Umbilical cord (tissue), 2 donors: ENCODE measurements around the gene HEBP1. TPM values are rescaled to one million over a fixed set of nuclear protein-coding genes. Genes with fewer than 3 reads are reported as not detected.

Experiments
- DNase-seq: peaks from one replicate; pipeline ENCODE4 v3.0.0-alpha.2; 2015; ENCODE audit warnings: low spot score
- total RNA-seq: library from RNA; depleted of rRNA; stranded (reverse); fragments of >200 nt; gene quantifications from one replicate; pipeline ENCODE4 v1.2.3, GENCODE V29; 2014; ENCODE audit warnings: low replicate concordance; ENCODE audit not compliant: insufficient read depth

HEBP1 gene
- total RNA-seq, 1 donor from 2014 or later = 10.4 TPM

DNA sequence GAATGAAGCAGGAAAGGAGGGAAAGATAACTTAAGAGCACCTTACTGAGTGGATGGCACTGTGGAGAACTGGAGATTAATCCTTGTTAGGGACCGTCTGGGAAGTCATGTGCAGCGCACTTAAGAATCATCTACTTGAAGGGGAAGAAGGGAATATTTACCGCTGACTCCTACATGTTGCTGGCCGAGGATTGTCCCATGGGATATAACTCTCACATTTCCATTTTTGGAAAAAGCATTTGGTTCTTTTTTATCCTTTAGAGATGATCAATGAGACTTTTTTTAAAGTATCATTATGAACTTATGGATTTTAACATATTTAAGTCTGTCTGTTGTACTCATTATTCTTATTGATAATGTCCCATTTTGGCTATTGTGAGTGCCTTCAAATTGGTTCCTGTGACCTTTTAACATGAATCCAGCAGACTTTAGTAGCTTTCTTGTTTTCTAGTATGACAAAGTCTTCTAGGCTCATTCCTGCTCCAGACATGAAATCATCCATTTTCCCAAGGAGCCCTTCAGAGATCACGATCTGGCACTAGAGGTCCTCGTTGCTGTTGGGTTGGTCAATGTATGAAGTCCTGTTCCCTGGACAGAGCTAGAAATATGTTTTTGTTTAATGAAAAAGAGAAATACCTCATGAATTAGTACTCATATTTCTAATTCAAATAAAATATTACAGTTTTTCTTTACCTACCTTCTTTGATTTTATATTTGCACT, 23.9 kb upstream of the HEBP1 start:
- DNase-seq = no peak

DNA sequence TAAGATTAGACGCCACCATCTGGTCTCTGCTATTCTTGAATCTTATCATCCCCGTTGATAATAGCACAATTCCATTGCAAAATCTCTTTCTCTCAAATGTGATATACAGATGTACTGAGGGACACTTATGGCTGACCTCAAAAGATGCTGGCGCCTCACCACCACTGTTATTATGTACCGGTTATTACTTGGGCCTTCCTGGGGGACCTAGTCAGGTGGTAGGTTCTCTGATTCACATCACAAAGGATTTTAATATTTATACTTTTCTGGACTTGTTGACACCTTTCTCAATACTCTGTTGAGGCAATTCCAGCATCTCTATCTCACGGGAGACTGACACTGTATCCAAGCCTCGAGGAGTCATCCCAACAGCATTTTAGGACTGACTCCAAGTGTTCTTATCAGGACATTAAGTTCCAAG, 22.8 kb upstream of the HEBP1 start:
- DNase-seq = no peak

DNA sequence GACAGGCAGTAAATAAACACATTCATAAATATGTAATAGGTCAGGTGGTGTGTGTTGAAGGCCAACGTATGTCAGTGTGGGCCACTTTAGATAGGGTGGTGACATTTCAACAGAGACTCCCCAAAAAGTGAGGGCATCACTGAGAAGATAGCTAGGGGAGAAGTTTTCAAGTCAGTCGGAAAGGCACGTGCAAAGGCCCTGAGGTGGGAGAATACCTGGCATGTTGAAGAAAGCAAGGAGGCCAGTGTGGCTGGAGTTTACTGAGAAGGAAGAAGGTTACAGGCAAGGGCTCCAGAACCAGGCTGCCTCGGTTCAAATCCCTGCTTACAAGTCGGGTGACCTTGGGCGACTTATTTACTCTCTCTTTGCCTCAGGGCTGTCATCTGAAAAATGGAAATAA, 11.0 kb upstream of the HEBP1 start:
- DNase-seq = no peak

- no peak for DNase-seq
Measured at GRCh38 chr12:13008741-13009380, 8.8 kb upstream of the HEBP1 start.

- no peak for DNase-seq
Measured at GRCh38 chr12:13007496-13008233, 7.6 kb upstream of the HEBP1 start.

- no peak for DNase-seq
Measured at GRCh38 chr12:13005649-13006048, 5.6 kb upstream of the HEBP1 start.

DNA sequence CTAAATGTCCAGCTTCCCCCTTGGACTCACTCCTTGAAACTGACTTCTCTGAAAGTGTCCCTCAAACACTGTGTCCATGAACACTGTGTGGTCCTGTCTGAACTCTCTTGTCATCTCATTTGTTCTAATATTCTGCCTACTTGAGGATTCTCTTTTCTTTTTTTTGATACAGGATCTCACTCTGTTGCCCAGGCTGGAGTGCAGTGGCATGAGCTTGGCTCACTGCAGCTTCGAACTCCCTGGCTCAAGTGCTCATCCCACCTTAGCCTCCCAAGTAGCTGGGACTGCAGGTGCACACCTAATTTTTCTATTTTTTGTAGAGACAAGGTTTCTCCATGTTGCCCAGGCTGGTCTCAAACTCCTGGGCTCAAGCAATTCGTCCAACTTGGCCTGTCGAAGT, 4.9 kb upstream of the HEBP1 start:
- no peak for DNase-seq

GRCh38 chr12:13004361-13004760, 4.3 kb upstream of the HEBP1 start:
- no peak for DNase-seq

DNA sequence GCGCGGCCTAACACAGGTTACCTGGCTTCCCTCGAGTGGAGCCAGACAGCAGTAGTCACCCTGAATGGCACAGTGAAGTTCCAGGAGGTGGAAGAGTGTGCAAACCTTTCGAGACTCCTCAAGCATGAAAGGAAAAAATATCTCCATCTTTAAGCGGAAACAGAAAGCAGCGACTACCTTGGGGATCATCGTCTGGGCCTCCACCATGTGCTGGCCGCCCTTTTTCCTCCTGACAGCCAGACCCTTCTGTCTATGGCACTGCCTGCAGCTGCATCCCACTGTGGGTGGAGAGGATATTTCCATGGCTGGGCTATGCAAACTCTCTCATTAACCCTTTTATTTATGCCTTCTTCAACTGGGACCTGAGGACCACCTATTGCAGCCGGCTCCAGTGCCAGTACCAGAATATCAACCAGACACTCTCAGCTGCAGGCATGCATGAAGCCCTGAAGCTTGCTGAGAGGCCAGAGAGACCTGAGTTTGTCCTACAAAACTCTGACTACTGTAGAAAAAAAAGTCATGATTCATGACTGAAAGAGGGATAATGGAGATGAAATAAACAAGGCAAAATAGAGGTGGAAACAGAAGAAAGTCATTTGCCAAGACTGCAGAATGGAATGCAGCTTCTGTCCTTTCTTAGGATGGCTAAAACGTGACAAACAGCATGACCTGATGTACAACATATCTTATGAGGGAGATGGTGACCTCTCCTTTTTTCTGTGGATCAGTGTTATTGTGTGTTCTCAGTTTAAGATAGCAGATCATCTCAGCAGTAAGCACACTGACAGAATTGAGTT, 2.4 kb upstream of the HEBP1 start:
- DNase-seq = no peak

DNA sequence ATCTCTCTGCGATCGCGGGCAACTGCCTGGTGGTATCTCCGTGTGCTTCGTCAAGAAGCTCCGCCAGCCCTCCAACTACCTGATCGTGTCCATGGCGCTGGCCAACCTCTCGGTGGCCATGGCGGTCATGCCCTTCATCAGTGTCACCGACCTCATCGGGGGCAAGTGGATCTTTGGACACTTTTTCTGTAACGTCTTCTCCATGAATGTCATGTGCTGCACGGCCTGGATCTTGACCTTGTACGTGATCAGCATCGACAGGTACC, 1.6 kb upstream of the HEBP1 start:
- no peak for DNase-seq

GRCh38 chr12:13000925-13001774, 1.1 kb upstream of the HEBP1 start:
- DNase-seq = peak; percentile 55

GRCh38 chr12:13000616-13000924, 505 bp upstream of the HEBP1 start:
- peak; percentile 50 for DNase-seq

DNA sequence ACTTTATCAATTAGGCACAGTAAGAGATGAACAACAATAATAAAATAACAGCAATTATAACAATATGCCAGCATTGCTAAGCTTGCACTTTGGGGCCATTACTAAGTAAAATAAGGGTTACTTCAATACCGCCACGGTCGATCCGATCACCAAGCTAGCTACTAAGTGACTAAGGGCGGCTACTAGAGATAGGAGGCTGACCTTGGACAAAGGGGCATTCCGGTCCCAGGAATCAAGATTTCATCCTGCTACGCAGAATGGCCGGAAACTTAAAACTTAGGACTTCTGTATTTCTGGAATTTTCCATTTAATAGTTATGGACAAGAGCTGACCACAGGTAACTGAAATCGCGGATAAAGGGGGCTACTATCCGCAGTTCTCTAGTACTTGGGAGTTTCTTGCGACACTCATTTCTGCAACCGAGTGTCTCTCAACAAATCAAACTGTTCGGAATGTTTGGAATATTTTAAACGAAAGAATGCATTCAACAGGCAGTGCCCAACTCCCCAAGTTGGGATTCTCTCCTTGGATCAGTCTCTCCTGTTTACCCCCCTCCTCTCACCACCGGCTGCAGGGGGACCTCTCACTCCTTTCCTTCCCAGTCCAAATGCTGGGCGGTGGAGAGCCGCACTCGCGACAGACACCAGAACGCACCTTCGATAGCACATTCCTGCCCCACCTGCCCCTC, 650 bp downstream of the HEBP1 start:
- DNase-seq = no peak

- DNase-seq = no peak
Measured at GRCh38 chr12:12998248-12998647, 1.8 kb downstream of the HEBP1 start.

DNA sequence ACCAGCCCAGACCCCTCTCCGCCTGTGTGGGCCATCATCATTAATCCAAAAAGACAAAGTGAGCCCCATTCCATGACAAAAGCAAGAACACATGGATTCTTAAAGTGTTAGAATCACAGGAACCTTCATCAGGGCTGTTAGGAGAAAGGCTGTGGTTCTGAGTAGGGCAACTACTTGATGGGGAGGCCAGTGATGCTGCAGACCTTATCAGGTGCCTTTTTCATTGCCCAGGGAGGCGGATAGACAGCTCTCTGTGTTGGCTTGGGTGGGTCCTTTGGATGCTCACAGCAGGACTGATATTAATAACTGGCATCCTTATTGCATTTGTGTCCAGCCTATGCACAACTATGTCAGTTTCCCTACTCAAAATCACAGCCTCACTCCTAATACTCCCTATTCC, 2.3 kb downstream of the HEBP1 start:
- no peak for DNase-seq

DNA sequence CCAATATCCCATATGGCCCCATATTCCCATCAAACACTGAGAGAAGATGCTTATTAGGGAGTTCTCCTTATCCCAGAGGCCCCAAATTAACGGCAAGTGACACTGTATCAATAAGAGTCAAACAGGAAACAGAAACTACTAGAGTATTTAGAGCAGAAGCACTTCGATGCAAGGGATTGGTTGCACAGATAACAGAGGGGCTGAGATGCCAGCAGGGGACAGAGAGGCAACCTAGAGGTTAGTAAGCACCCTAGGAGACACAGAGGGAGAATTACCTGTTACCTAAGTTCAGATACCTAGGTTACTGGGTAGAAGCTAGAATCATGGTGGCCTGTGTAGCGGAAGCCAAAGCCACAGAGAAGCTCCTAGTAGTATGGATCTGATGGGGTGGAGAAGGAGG, 2.9 kb downstream of the HEBP1 start:
- DNase-seq = no peak

GRCh38 chr12:12996209-12996608, 3.9 kb downstream of the HEBP1 start:
- DNase-seq = no peak

DNA sequence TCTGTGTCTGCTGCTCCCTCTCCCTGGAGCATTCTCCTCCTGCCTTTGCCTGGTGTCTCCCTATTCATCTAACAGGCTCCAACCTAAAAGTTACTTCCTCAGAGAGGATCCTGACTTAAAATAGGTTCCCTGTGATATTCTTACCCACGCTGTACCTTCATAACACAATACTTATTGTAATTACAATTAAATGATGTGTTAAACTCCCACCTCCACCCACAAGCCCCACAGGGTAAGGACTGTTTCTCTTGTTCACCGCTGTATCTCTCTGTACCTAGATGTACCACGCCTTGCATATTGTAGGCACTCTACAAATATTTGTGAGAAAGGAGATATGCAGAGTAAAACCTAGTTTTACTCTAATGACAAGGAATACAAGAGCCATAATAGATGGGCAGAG, 5.0 kb downstream of the HEBP1 start:
- no peak for DNase-seq

DNA sequence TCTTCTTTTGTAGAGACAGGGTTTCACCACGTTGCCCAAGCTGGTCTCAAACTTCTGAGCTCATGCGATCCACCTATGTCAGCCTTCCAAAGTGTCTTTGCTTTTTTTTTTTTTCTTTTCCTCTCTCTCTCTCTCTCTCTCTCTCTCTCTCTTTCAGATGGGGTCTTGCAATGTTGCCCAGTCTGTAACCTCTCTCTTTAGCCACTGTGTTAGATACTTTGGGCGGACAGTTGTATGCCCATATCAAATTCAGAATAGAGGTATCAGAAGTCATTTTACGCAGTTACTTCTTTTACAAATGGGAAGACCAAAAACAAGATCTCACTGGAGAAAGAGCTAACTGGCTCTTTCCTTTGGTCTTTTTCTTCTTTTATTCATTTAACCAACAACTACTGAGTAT, 6.7 kb downstream of the HEBP1 start:
- no peak for DNase-seq

DNA sequence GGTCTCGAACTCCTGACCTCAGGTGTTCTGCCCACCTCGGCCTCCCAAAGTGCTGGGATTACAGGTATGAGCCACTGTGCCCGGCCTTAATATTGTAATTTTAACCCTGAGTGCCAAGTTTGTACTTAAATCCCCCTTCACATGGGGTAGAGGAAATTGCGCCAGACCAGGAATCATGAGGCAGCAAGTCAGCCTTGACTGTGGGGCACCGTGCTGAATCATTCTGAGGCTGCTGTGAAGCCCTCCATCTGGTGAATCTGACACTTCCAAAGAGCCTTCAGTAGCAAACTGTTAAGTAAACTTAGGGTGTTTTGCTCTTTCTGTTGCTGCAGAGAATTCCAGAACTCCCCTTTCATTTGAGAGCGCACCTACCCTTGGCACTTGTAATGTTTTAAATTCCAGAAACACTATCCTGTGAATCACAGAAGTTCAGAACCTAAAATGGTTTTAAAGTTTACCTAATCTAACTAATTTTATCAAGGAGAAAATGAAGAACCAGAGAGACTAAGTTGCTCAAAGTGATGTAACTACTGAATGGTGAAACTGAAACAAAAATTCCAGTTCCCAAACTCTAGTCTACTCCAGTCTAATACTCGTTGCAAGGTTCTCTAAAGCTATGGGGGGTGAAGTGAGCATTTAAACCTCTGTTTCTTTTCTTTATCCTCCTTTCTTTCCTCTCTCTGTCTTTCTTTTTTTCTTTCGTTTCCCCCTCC, 7.5 kb downstream of the HEBP1 start:
- peak; percentile 69 for DNase-seq
